H9 (cell line): ENCODE results near the gene ANTKMT. TPM values are rescaled to one million over a fixed set of nuclear protein-coding genes. Genes with fewer than 3 reads are reported as not detected.

ENCODE experiments used
- DNase-seq: peaks from one replicate; pipeline ENCODE4 v3.0.0-alpha.2; 2017
- H2AFZ ChIP-seq: one replicate; pipeline ENCODE4 v1.6.1; 2013; ENCODE audit warnings: mild to moderate bottlenecking, low read length, control low read depth, moderate library complexity
- H2AK5ac ChIP-seq: 2 replicates; pipeline ENCODE4 v1.6.1; 2013; ENCODE audit warnings: low read length, control low read depth, mixed read lengths; ENCODE audit not compliant: insufficient read length
- H2BK120ac ChIP-seq: one replicate; pipeline ENCODE4 v1.6.1; 2013; ENCODE audit warnings: low read depth, mild to moderate bottlenecking, low read length, control low read depth, inconsistent platforms; ENCODE audit not compliant: poor library complexity, severe bottlenecking
- H2BK12ac ChIP-seq: 2 replicates; pipeline ENCODE4 v1.6.1; 2013; ENCODE audit warnings: low read length, control low read depth, mixed read lengths, low read depth; ENCODE audit not compliant: insufficient read length
- H2BK15ac ChIP-seq: 2 replicates; pipeline ENCODE4 v1.6.1; 2013; ENCODE audit warnings: low read depth, low read length, control low read depth
- H2BK20ac ChIP-seq: one replicate; pipeline ENCODE4 v1.6.1; 2013; ENCODE audit warnings: low read depth, mild to moderate bottlenecking, low read length, control low read depth, inconsistent platforms; ENCODE audit not compliant: poor library complexity, severe bottlenecking
- H2BK5ac ChIP-seq: 2 replicates; pipeline ENCODE4 v1.6.1; 2013; ENCODE audit warnings: low read length, control low read depth, mixed read lengths; ENCODE audit not compliant: insufficient read length
- H3K14ac ChIP-seq: 2 replicates; pipeline ENCODE4 v1.6.1; 2013; ENCODE audit warnings: low read length, control low read depth; ENCODE audit not compliant: insufficient read depth
- H3K18ac ChIP-seq: 2 replicates; pipeline ENCODE4 v1.6.1; 2013; ENCODE audit warnings: low read depth, mild to moderate bottlenecking, mixed read lengths, low read length, control low read depth; ENCODE audit not compliant: insufficient read length
- H3K23ac ChIP-seq: 2 replicates; pipeline ENCODE4 v1.6.1; 2013; ENCODE audit warnings: low read length, control low read depth, mixed read lengths, low read depth; ENCODE audit not compliant: insufficient read length
- H3K23me2 ChIP-seq: 2 replicates; pipeline ENCODE4 v1.6.1; 2013; ENCODE audit warnings: low read depth, mild to moderate bottlenecking, mixed read lengths, low read length, control low read depth; ENCODE audit not compliant: insufficient read length, poor library complexity, severe bottlenecking
- H3K27ac ChIP-seq: 2 replicates; pipeline ENCODE4 v1.5.1; 2013; ENCODE audit warnings: low read length, control low read depth, mixed read lengths, low read depth; ENCODE audit not compliant: insufficient read length
- H3K27me3 ChIP-seq: 2 replicates; pipeline ENCODE4 v1.6.1; 2013; ENCODE audit warnings: low read length, control low read depth, inconsistent platforms; ENCODE audit not compliant: insufficient read depth
- H3K4ac ChIP-seq: 2 replicates; pipeline ENCODE4 v1.6.1; 2013; ENCODE audit warnings: low read depth, mild to moderate bottlenecking, control low read depth, inconsistent platforms, low read length, moderate library complexity
- H3K4me1 ChIP-seq: 2 replicates; pipeline ENCODE4 v1.6.1; 2013; ENCODE audit warnings: low read length, control low read depth, inconsistent platforms; ENCODE audit not compliant: insufficient read depth
- H3K4me2 ChIP-seq: 2 replicates; pipeline ENCODE4 v1.6.1; 2013; ENCODE audit warnings: low read length, control low read depth, mixed read lengths; ENCODE audit not compliant: insufficient read length, insufficient read depth
- H3K56ac ChIP-seq: 2 replicates; pipeline ENCODE4 v1.6.1; 2013; ENCODE audit warnings: low read depth, mild to moderate bottlenecking, mixed read lengths, low read length, control low read depth; ENCODE audit not compliant: insufficient read length
- H3K79me1 ChIP-seq: 2 replicates; pipeline ENCODE4 v1.6.1; 2013; ENCODE audit warnings: low read depth, mild to moderate bottlenecking, moderate library complexity, low read length, control low read depth, inconsistent platforms; ENCODE audit not compliant: insufficient read depth, poor library complexity, severe bottlenecking
- H3K79me2 ChIP-seq: 2 replicates; pipeline ENCODE4 v1.6.1; 2013; ENCODE audit warnings: low read length, control low read depth, inconsistent platforms; ENCODE audit not compliant: insufficient read depth
- H3K9ac ChIP-seq: 2 replicates; pipeline ENCODE4 v1.6.1; 2013; ENCODE audit warnings: low read length, control low read depth, mixed read lengths; ENCODE audit not compliant: insufficient read length; ENCODE audit errors: extremely low read depth
- H3K9me3 ChIP-seq: one replicate; pipeline ENCODE4 v1.6.1; 2013; ENCODE audit warnings: low read depth, low read length, inconsistent platforms; ENCODE audit not compliant: control insufficient read depth
- H3T11ph ChIP-seq: one replicate; pipeline ENCODE4 v1.6.1; 2013; ENCODE audit warnings: mild to moderate bottlenecking, low read length, control low read depth, inconsistent platforms
- H4K20me1 ChIP-seq: one replicate; pipeline ENCODE4 v1.6.1; 2013; ENCODE audit not compliant: control insufficient read depth, insufficient read length, insufficient read depth
- H4K5ac ChIP-seq: 2 replicates; pipeline ENCODE4 v1.6.1; 2013; ENCODE audit warnings: low read depth, mild to moderate bottlenecking, mixed read lengths, low read length, control low read depth; ENCODE audit not compliant: insufficient read length
- H4K8ac ChIP-seq: replicated peaks from 2 replicates; pipeline ENCODE4 v1.6.1; 2013; ENCODE audit warnings: low read length, control low read depth, mixed read lengths, low read depth; ENCODE audit not compliant: insufficient read length
- H4K91ac ChIP-seq: 2 replicates; pipeline ENCODE4 v1.6.1; 2013; ENCODE audit warnings: low read depth, mild to moderate bottlenecking, moderate library complexity, mixed read lengths, low read length, control low read depth; ENCODE audit not compliant: insufficient read length
- H3K27ac Mint-ChIP-seq, 3 experiments: 2 replicates in 2 of 3; 3 replicates in 1 of 3; pipeline ENCODE4 v1.8.0; 2020 to 2021; ENCODE audit warnings: mixed read lengths in 3 of 3, mild to moderate bottlenecking in 1 of 3, moderate library complexity in 1 of 3
- H3K27me3 Mint-ChIP-seq: 2 replicates; pipeline ENCODE4 v1.8.0; 2021; ENCODE audit warnings: low read depth, mild to moderate bottlenecking, moderate library complexity, mixed read lengths
- H3K36me3 Mint-ChIP-seq, 3 experiments: 2 replicates in 2 of 3; 3 replicates in 1 of 3; pipeline ENCODE4 v1.8.0; 2020 to 2021; ENCODE audit warnings: low read depth in 3 of 3, mixed read lengths in 3 of 3; ENCODE audit not compliant: insufficient read depth in 1 of 3
- H3K4me1 Mint-ChIP-seq, 2 experiments: 2 replicates each; pipeline ENCODE4 v1.8.0; 2020; ENCODE audit warnings: mixed read lengths in 2 of 2
- H3K4me3 Mint-ChIP-seq, 2 experiments: 2 replicates in 1 of 2; 3 replicates in 1 of 2; pipeline ENCODE4 v1.8.0; 2020 to 2021; ENCODE audit warnings: mild to moderate bottlenecking in 2 of 2, mixed read lengths in 2 of 2, moderate library complexity in 1 of 2
- H3K9me3 Mint-ChIP-seq, 2 experiments: 2 replicates in 1 of 2; 3 replicates in 1 of 2; pipeline ENCODE4 v1.8.0; 2020; ENCODE audit warnings: mild to moderate bottlenecking in 2 of 2, mixed read lengths in 2 of 2, moderate library complexity in 1 of 2
- CTCF ChIP-seq: fragments of 200-600 bp; sonication (generic); conservative IDR thresholded peaks from 3 replicates; pipeline ENCODE4 v1.8.0; 2021; ENCODE audit warnings: antibody characterized with exemption, mild to moderate bottlenecking
- WGBS: extraction: QIAGEN DNeasy Blood & Tissue Kit; methylation state at CpG from one replicate; pipeline ENCODE4 v1.1.7; 2013; ENCODE audit warnings: missing lambda C conversion rate, low lambda C conversion rate, mixed read lengths; ENCODE audit not compliant: insufficient read length; ENCODE audit errors: extremely low coverage; 5-methylcytosine and 5-hydroxymethylcytosine counted together
- total RNA-seq: library from RNA; stranded (reverse); gene quantifications from 2 replicates; pipeline ENCODE4 v1.2.1, GENCODE V29; 2021

Gene ANTKMT
- total RNA-seq, 1 experiment from 2014 or later, result 31.5 TPM

- no peak for DNase-seq
- no peak overlapping the region for H3K56ac ChIP-seq
- no peaks in the 10 kb centered on the region for H3K27me3 ChIP-seq
- H2BK20ac ChIP-seq, result no peak overlapping the region
- no peak overlapping the region for H2BK5ac ChIP-seq
- Mint-ChIP-seq H3K4me1 (peaks cover 9 to 13% of the 10 kb centered on the region in 2 experiments), H3K27me3 (no peaks in the 10 kb centered on the region), H3K36me3 (peaks cover 5 to 35% (median 29%) of the 10 kb centered on the region in 3 experiments; a peak in 6 of 7 replicates), H3K27ac (no peak overlapping the region), H3K9me3 (no peaks in the 10 kb centered on the region), H3K4me3 (no peak overlapping the region)
- WGBS, result no CpG with 5 or more reads among the region's 29 CpGs
- H3K23ac ChIP-seq, result no peak overlapping the region
- H4K91ac ChIP-seq, result no peak overlapping the region
- H2AFZ ChIP-seq, result no peak overlapping the region
- peaks cover 10% of the 10 kb centered on the region for H3K23me2 ChIP-seq
- H2BK12ac ChIP-seq, result no peak overlapping the region
- H3K27ac ChIP-seq, result no peak overlapping the region
- no peak overlapping the region for H2BK120ac ChIP-seq
- no peak overlapping the region for H3K14ac ChIP-seq
- no peak overlapping the region for H2BK15ac ChIP-seq
- no peaks in the 10 kb centered on the region for H4K20me1 ChIP-seq
- H3T11ph ChIP-seq, result no peak overlapping the region
- H3K4ac ChIP-seq, result no peak overlapping the region
- H4K8ac ChIP-seq, result no peak overlapping the region
- H3K79me1 ChIP-seq, result no peaks in the 10 kb centered on the region
- H2AK5ac ChIP-seq, result no peak overlapping the region
- H3K4me2 ChIP-seq, result no peak overlapping the region
- TF ChIP-seq CTCF, result no peak
- H3K18ac ChIP-seq, result no peak overlapping the region
- no peaks in the 10 kb centered on the region for H3K79me2 ChIP-seq
- H3K9ac ChIP-seq, result no peak overlapping the region
- H3K9me3 ChIP-seq, result no peaks in the 10 kb centered on the region
- no peak overlapping the region for H4K5ac ChIP-seq
- H3K4me1 ChIP-seq, result peaks cover 2% of the 10 kb centered on the region; the same call in 1 of the 2 replicates
Measured at GRCh38 chr16:736936-737481, 16.1 kb downstream of the ANTKMT start.
